Keratinocyte (primary cell): ENCODE results near the gene SLC38A3. TPM values are rescaled to one million over a fixed set of nuclear protein-coding genes. Genes with fewer than 3 reads are reported as not detected.

Source experiments
- DNase-seq: peaks from one replicate; pipeline ENCODE4 v3.0.0-alpha.2; 2011; ENCODE audit warnings: low read depth, missing footprints, low spot score
- FAIRE-seq: peaks from 2 replicates; lab custom pipeline; 2011; peaks lifted over from hg19 to GRCh38; lab: Jason Lieb, UNC
- H2AFZ ChIP-seq: 2 replicates; pipeline ENCODE4 v1.6.0; 2012; ENCODE audit warnings: low read length, control low read depth, inconsistent platforms; ENCODE audit not compliant: control insufficient read depth
- H3K27ac ChIP-seq: 2 replicates; pipeline ENCODE4 v1.5.1; 2011; ENCODE audit warnings: low read length; ENCODE audit not compliant: control insufficient read depth, insufficient read depth
- H3K27me3 ChIP-seq: 3 replicates; pipeline ENCODE4 v1.6.0; 2011; ENCODE audit warnings: low read length; ENCODE audit not compliant: control insufficient read depth, insufficient read depth; ENCODE audit errors: extremely low read depth
- H3K36me3 ChIP-seq, 2 experiments: 2 replicates in 1 of 2; 3 replicates in 1 of 2; pipeline ENCODE4 v1.5.1; 2011; ENCODE audit warnings: low read length in 2 of 2, mild to moderate bottlenecking in 1 of 2; ENCODE audit not compliant: control insufficient read depth in 2 of 2, insufficient read depth in 2 of 2; ENCODE audit errors: extremely low read depth in 1 of 2
- H3K4me1 ChIP-seq: 3 replicates; pipeline ENCODE4 v1.5.1; 2011; ENCODE audit warnings: low read length; ENCODE audit not compliant: control insufficient read depth, insufficient read depth; ENCODE audit errors: extremely low read depth
- H3K4me2 ChIP-seq: 3 replicates; pipeline ENCODE4 v1.6.0; 2011; ENCODE audit warnings: low read depth, low read length; ENCODE audit not compliant: control insufficient read depth, insufficient read depth; ENCODE audit errors: extremely low read depth
- H3K4me3 ChIP-seq, 3 experiments: fragments of 200-600 bp in 1 of 3; sonication (generic) in 1 of 3; 2 replicates in 2 of 3; 3 replicates in 1 of 3; pipeline ENCODE4 v1.5.1; 2011 to 2016; ENCODE audit warnings: low read length in 3 of 3, mild to moderate bottlenecking in 3 of 3, control low read depth in 2 of 3, inconsistent platforms in 1 of 3, low read depth in 1 of 3, mixed read lengths in 1 of 3, mixed run types in 1 of 3, moderate library complexity in 1 of 3; ENCODE audit not compliant: control insufficient read depth in 2 of 3, insufficient read depth in 2 of 3; ENCODE audit errors: extremely low read depth in 1 of 3
- H3K79me2 ChIP-seq: 2 replicates; pipeline ENCODE4 v1.6.0; 2012; ENCODE audit warnings: low read length; ENCODE audit not compliant: control insufficient read depth, insufficient read depth
- H3K9ac ChIP-seq: 3 replicates; pipeline ENCODE4 v1.6.0; 2011; ENCODE audit warnings: low read length; ENCODE audit not compliant: control insufficient read depth, insufficient read depth; ENCODE audit errors: extremely low read depth
- H3K9me1 ChIP-seq: 3 replicates; pipeline ENCODE4 v1.6.0; 2011; ENCODE audit warnings: low read length; ENCODE audit not compliant: control insufficient read depth, insufficient read depth; ENCODE audit errors: extremely low read depth
- H3K9me3 ChIP-seq: 2 replicates; pipeline ENCODE4 v1.5.1; 2012; ENCODE audit warnings: low read depth, low read length; ENCODE audit not compliant: control insufficient read depth
- H4K20me1 ChIP-seq: 3 replicates; pipeline ENCODE4 v1.6.0; 2011; ENCODE audit warnings: low read length; ENCODE audit not compliant: control insufficient read depth, insufficient read depth; ENCODE audit errors: extremely low read depth
- CTCF ChIP-seq, 3 experiments: IDR thresholded peaks in 1 of 3; conservative IDR thresholded peaks in 1 of 3; optimal IDR thresholded peaks in 1 of 3; 2 replicates in 2 of 3; 3 replicates in 1 of 3; pipeline versions ENCODE3 to v1.5.1; 2011; ENCODE audit warnings: low read length in 3 of 3, mild to moderate bottlenecking in 3 of 3, moderate library complexity in 2 of 3, control low read depth in 1 of 3, inconsistent platforms in 1 of 3; ENCODE audit not compliant: insufficient read depth in 2 of 3; ENCODE audit errors: extremely low read depth in 1 of 3
- EZH2 ChIP-seq: IDR thresholded peaks from one replicate; pipeline ENCODE4 v1.6.1; 2012; ENCODE audit warnings: inconsistent platforms, mild to moderate bottlenecking, low read length, moderate library complexity
- dilution Hi-C: fragments of 300-500 bp; cut with MboI; formaldehyde crosslinking; loops from one replicate; pipeline ENCODE4 v1.7.0; 2020; ENCODE audit warnings: low sequenced_read_pairs; ENCODE audit not compliant: extremely low pct_ligation_motif_present
- polyA plus RNA-seq, 5 experiments: library from polyadenylated mRNA; depleted of rRNA in 3 of 5; stranded (reverse) in 3 of 5; stranded (forward) in 1 of 5; unstranded in 1 of 5; fragments of >200 nt; gene quantifications; 1 replicate in 1 of 5; 2 replicates in 3 of 5; 3 replicates in 1 of 5; pipeline versions ENCODE4 v1.2.1 to v1.2.3, GENCODE V29; 2011 to 2012; ENCODE audit warnings: missing spikeins in 2 of 5, low read depth in 1 of 5, low replicate concordance in 1 of 5

Gene SLC38A3
- polyA plus RNA-seq, 1 donor (not counting 4 experiments of a cell fraction or from before 2014, with no cell fraction given): not detected

- H3K9ac ChIP-seq: no peak overlapping the region
- peaks cover 3% of the 10 kb centered on the region for H4K20me1 ChIP-seq
- FAIRE-seq (no peak), DNase-seq (no peak)
- H3K4me1 ChIP-seq: no peaks in the 10 kb centered on the region
- H3K9me1 ChIP-seq: no peaks in the 10 kb centered on the region
- no peaks in the 10 kb centered on the region for H3K9me3 ChIP-seq
- H3K27ac ChIP-seq: no peak overlapping the region
- H3K4me2 ChIP-seq: no peak overlapping the region
- no peak overlapping the region for H3K4me3 ChIP-seq
- no peaks in the 10 kb centered on the region for H3K79me2 ChIP-seq
- TF ChIP-seq CTCF (optimal IDR thresholded peaks at IDR 0.05 in 1 of 3, IDR thresholded peaks at IDR 0.05 in 1 of 3, conservative IDR thresholded peaks at IDR 0.05 in 1 of 3; ENCODE audit: extremely low read depth in 1 of 3, insufficient read depth in 2 of 3, low read length in 3 of 3) (no peak), EZH2 (no peak)
- peaks cover 56 to 58% of the 10 kb centered on the region in 2 experiments for H3K36me3 ChIP-seq
- no peak overlapping the region for H2AFZ ChIP-seq
- no peaks in the 10 kb centered on the region for H3K27me3 ChIP-seq
- dilution Hi-C loops: no loop called here
These were observed 23.1 kb upstream of the SLC38A3 start for GRCh38 chr3:50181985-50182384.

- Histone ChIP-seq H3K4me1 (no peaks in the 10 kb centered on the region), H3K79me2 (no peaks in the 10 kb centered on the region), H3K9me1 (no peaks in the 10 kb centered on the region), H3K4me2 (no peak overlapping the region), H2AFZ (no peak overlapping the region), H3K4me3 (no peak overlapping the region), H3K9me3 (no peaks in the 10 kb centered on the region), H4K20me1 (peaks cover 3% of the 10 kb centered on the region), H3K27ac (no peak overlapping the region), H3K9ac (no peak overlapping the region), H3K27me3 (no peaks in the 10 kb centered on the region), H3K36me3 (peaks cover 52 to 53% of the 10 kb centered on the region in 2 experiments)
- FAIRE-seq (no peak), DNase-seq (no peak)
- dilution Hi-C loops: no loop called here
- TF ChIP-seq CTCF (optimal IDR thresholded peaks at IDR 0.05 in 1 of 3, IDR thresholded peaks at IDR 0.05 in 1 of 3, conservative IDR thresholded peaks at IDR 0.05 in 1 of 3; ENCODE audit: extremely low read depth in 1 of 3, insufficient read depth in 2 of 3, low read length in 3 of 3) (no peak), EZH2 (no peak)
These were observed 22.5 kb upstream of the SLC38A3 start for GRCh38 chr3:50182533-50183099.
